Choroid plexus epithelial cell (primary cell): ENCODE results near the gene BATF.

Experiments used
- DNase-seq: peaks from one replicate; pipeline ENCODE4 v3.0.0-alpha.2; 2010; ENCODE audit warnings: low read depth
- H3K4me3 ChIP-seq: 2 replicates; pipeline ENCODE4 v1.5.1; 2011; ENCODE audit warnings: low read depth, mild to moderate bottlenecking, control low read depth, low read length, moderate library complexity
- CTCF ChIP-seq: conservative IDR thresholded peaks from 2 replicates; pipeline ENCODE4 v1.5.1; 2011; ENCODE audit warnings: low read depth, mild to moderate bottlenecking, control low read depth, inconsistent platforms, low read length, moderate library complexity

Gene BATF

GRCh38 chr14:75499084-75499875 is 23.0 kb upstream of the BATF start:
- TF ChIP-seq CTCF, result no peak
- no peak for DNase-seq
- H3K4me3 ChIP-seq, result no peak overlapping the region

GRCh38 chr14:75501080-75501479 is 21.2 kb upstream of the BATF start:
- DNase-seq, result peak; percentile 16
- no peak overlapping the region for H3K4me3 ChIP-seq
- no peak for TF ChIP-seq CTCF

- no peak for DNase-seq
- no peak overlapping the region for H3K4me3 ChIP-seq
- no peak for TF ChIP-seq CTCF
These were observed 17.9 kb upstream of the BATF start for GRCh38 chr14:75504411-75504810.

- no peak for DNase-seq
These were observed 15.3 kb upstream of the BATF start for GRCh38 chr14:75506930-75507329.

GRCh38 chr14:75510547-75510946 is 11.7 kb upstream of the BATF start:
- DNase-seq, result no peak
- TF ChIP-seq CTCF, result no peak
- no peak overlapping the region for H3K4me3 ChIP-seq

More at GRCh38 chr14:75506930-75507329, 15.3 kb upstream of the BATF start:
- H3K4me3 ChIP-seq, result no peak overlapping the region
- no peak for TF ChIP-seq CTCF

- DNase-seq, result no peak
- TF ChIP-seq CTCF, result no peak
- no peak overlapping the region for H3K4me3 ChIP-seq
These were observed 11.1 kb upstream of the BATF start for GRCh38 chr14:75511201-75511600.
